Fibroblast of upper back skin (primary cell): ENCODE measurements around the gene SYT15B.
"Not testable (repeated sequence)": the region's sequence is repeated elsewhere in the genome, so short reads cannot be mapped to it uniquely, and the experiment has no call there.

Source experiments
- DNase-seq: peaks from one replicate; pipeline ENCODE4 v3.0.0-alpha.2; 2013

The SYT15B gene

DNA sequence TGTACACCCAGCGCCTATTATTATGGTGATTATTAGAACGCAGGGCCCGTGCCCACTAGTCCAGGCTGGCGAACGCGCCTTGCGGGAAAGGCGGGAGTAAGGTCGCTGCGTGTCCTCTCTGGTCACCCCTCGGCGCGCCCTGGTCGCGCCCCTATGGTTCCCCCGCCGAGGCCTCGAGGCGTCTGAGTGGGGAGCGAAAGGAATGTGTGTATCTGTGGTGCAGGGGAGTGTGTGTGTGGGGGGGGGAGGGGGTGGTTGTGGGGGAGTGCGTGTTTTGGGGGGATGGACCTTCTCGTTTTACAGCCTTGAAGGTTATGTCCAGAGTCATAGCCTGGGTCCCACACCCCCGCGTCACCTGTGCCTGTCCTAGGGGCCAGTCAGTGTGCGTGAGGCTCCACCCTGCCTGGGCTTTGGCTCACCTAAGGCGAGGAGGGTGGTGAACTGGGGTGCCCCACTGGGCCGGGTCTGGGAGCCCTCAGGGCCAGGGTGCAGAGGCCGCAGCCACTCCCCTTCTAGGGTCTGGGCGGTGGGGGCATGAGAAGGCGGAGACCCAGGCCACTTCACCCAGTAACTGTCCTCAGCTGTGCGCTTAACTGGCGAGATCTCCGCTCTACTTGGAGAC, at the start of gene SYT15B:
TSS of gene SYT15B (minus strand) at position 39 of the 622 bp plus-strand sequence. CDS start 952 bp downstream, outside the sequence.
- not testable (repeated sequence) for DNase-seq

DNA sequence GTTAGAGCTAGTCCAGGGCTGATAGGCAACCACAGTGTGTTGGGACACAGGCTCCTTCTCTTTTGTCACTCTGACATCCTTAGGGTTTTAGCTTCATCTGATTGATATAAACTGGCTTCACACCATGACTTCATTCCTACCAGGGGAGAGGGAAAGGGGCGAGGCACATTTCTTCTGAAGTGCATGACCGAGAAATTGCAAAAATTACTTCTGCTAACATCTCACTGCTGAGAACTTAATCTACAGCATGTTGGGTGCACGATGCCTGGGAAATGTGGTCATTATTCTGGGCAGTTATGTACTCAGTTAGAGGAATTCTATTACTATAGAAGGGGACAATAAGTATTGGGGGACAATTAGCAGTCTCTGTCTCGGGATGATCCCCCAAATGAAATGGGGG, 16.2 kb upstream of the SYT15B start:
- DNase-seq: not testable (repeated sequence)

DNA sequence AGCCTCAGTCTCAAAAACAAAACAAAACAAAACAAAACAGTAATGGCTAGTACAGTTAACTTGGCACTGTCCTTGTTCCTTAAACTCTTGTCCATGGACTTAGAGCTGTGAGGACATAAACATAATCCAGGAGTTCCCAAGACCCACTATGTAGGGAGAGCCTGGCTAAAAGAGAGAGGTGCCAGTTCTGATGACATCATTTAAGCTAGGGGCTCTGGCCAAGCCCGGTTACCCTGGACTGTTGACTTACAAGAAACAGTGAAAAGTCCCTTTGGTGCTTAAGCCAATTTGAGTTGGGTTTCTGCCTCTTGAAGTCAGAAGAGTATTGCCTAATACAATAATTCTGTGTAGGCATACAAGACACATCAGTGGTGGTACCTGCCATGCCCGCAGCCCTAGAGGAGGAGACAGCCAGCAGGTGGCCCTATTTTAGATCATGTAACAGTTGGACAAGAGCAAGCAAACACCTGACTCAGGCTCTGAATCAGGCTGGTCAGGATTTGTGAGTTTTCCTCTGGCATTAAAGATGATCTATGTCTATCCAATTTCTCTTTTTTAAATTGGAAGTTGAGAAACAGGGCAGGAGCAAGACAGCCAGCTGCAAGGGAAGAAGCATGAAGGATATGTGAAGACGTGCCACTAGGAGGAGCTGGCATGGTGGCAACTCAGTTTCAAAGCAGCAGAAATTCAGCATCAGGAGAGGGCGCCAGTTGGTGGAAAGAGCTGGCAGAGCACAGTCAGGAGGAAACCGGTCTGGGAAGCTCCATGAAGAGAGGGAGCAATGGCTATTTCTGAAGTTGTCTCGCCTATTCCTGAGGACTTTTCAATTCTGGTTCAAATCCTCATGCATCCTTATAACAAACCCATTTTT, 12.2 kb upstream of the SYT15B start:
- peak; percentile 51 for DNase-seq

DNA sequence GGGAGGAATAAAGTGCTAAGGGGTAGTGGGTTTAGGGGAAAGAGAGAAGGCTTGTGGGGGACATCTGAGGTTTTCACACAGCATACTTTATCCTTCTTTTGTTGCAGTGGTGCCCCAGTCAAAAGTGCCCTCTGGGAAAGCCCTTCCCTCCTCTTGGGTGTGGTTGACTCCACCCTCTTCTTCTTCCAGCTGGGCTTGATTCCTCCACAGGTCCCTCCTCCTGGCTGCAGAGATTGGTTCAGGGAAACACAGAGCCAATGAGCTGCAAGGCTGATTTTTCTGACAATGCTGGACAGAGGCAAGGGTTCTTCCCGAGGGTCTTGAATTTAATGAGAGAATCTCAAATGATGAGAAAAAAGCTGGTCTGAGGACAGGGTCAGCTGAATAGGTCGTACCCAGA, 7.4 kb upstream of the SYT15B start:
- DNase-seq: not testable (repeated sequence)

DNA sequence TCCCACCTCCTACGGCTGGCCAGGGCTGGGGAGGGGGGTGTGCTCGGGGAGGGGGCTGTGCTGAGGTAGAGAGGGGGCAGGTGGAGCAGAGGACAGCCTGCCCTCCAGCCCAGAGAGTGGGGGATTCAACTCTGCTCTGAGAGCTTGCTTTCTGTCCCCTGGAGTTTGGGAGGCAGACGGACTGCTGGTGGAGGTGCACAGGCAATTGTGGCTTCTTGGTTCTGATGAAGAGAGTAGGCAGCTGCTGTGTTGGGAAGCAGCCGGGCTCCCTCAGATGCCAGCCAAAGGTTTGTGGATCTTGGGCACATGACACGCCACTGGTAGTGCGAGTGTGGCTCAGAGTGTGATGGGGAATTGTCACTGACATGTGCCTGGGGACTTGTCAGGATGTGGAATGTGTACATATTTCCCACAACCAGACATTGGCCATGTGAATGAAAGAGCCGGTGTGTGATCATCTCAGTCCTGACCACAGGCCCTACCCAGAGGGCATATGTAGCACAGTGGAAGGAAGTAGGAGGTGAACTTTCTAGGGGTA, 5.3 kb upstream of the SYT15B start:
- DNase-seq: not testable (repeated sequence)

DNA sequence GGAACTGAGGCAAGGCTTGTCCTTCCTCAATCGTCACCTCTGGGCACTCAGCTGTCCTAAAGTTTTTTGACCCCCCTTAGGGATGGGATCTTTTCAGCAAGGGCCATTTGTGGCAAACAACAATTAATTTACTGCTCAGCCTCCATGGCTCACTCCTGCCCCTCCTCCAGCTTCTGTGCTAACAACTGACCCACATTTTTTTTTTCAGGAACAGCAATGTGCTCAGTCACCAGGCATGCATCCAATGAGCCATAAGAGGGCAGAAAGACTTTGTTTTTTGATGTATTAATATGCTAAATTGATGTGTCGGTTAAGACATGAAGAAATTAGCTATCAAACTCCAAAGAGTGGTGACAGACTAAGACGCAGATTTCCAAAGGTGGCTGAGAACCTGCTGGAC, 4.7 kb upstream of the SYT15B start:
- peak; percentile 75 for DNase-seq

DNA sequence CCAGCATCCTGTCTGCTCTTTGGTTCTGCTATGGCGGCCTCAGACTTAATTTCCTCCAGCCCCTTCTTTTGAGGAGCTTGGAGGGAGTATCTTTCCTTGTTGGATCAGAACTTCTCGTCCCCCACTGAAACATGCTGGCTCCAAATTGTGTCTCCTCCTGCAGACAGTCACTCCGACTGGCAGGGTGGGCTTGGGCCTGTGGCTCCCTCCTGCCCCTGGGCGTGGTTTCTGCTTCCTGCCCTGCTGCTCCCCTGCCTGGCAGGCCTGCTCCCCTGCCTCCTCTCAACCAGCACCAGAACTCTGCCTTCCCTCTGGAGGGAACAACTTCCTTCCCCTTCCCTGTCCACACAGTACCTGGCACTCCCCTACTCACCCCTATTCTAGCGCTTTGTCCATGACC, 3.8 kb upstream of the SYT15B start:
- not testable (repeated sequence) for DNase-seq

DNA sequence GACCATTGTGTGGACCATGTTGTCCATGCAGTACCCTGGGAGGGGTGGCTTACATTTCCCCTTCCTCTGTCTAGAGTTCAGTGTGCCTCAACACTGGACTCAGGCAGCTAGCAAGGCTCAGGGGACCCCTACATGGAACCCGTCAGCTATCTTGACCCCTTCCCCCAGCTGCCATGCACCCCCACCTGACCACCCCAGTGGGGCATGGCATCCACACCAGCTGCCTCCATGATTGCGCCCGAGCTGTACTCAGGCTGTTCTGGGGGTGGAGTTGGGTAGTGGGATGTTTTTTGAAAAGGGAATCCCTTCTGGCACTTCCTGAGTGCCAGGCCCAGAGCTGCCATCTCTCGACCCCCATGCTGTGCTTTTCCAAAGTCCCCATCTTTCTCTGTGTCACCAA, 1.8 kb upstream of the SYT15B start:
- DNase-seq: not testable (repeated sequence)

DNA sequence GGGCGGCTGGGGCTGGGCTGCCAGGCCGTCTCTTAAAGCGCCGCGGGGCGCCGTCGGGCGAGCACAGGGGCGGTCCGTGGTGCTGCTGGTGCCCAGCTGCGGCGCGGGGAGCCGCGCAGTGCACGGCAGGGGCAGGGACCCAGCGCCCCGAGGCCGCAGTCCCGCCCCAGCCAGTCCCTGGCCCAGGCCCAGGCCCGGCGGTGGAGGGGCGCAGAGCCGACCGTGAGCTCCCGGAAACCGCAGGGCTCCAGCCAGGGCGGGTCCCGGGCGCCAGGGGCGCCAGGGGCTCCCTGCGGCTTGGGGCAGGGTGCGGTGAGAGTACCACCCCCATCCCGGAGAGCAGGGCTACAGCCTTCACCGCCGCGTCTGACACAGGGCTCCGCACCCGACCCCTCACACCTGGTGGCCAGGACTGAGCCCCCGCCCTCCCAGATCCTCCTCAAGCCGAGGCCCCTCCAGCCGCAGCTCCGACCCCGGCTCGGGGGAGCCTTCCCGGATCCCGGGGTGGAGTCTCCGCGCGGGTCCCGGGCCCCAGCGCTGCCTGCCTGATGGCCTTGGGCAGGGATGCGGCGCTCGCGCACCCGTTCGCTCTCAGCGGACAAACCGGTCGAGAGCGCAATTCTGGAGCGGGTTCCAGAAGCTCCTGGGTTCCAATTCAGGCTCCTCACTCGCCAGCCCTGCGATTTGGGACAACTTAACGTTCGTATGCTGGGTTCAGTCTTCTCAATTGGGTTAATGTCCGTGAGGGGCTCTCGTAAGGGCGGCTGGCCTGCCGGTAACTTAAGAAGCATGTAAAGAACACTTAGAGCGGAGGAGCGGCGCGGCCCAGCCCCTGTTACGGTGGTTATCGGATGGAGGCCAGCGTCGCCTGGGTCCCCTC, 478 bp downstream of the SYT15B start:
- DNase-seq: peak; percentile 0

DNA sequence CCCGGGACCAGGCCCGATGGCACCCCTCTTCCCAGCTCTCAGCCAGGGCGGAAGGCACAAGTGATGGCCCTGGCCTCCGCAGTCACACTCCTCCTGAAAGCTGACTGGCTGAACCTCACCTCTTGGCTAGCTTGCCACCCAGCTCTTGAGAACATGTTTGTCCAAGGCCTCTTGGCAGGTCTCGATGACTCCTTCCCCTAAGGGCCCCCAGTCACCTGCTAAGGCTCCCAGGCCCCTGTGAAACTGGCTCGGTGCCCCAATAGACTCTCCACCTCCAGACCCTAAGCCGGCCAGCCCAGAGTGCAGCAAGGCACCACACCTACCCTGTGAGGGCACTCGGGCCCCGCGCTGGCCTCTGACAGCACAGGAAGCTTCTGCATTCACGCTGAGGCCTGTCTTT, 4.5 kb downstream of the SYT15B start:
- not testable (repeated sequence) for DNase-seq

DNA sequence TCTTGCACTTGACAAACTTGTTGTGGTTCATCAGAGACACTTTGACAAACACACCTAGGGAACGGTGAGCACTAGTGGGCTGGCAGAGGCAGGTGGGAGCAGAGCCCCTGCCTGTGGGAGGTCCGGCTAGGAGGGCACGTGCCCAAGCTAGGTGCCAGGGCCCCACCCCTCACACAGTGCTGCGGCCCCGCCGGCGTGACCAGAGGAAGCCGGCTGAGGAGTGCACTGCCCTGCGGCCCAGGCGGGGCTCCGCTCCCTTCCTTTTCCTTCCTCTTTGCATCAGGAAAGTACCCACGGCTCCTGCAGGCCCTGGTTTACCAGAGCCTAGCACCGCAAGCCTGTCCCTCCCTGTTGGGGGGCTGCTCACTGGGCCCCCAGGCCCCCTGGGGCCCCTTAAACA, 7.2 kb downstream of the SYT15B start:
- DNase-seq: not testable (repeated sequence)

DNA sequence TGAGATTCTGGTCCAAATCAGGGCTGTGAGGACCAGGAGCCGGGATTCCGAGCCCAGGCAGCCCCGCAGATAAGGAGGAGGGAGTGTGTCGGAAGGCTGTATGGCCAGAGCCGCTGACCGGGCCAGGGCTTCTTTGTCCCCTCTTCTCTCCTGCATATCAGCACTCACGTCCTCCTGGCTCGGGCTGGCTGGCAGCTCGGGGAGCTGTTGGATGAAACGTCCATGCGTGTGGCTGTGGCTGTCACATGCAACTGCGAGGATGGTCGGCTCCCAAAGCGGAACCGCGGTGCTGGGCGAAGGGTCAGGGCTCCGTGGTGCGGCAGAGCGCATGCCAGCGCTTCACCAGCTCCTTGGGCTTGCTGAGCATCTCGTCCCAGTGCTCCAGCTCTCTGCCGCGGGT, 9.5 kb downstream of the SYT15B start:
- not testable (repeated sequence) for DNase-seq

DNA sequence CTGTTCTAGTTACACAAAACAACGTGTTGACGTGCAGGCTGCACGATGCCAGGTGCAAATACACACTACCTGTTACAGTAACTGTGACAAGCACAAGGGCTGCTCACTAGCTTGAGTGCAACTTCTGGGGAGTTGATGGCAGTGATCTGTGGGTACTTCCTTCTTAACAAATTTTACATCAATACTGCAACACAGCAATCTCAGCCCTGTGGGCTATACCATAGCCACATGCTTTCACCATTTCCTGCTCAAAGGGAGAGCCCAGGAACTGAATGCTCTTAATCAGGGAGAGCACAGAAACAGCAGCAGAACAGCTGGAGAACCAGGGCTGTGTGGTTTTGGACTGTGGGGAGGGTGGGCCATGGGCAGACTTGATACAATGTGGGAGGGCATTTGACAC, 10.2 kb downstream of the SYT15B start:
- DNase-seq: not testable (repeated sequence)

DNA sequence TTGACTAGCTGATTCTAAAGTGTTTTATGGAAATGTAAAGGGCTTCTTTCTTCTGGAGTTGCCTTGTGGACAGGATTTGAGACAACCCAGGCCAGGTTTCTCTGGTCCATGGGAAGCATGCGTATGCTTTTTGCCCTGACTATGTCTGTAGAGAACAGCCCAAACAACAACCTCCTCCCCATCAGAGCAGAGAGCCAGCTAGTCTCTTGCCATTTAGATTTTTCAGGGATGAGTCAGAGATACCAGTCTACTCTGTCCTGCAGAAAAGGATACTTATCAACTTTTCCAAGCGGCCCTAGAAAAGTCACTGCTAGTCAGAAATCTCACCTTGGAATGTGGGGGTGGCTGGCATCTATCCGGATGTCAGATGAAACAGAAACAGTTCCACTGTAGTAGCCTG, 11.6 kb downstream of the SYT15B start:
- not testable (repeated sequence) for DNase-seq

DNA sequence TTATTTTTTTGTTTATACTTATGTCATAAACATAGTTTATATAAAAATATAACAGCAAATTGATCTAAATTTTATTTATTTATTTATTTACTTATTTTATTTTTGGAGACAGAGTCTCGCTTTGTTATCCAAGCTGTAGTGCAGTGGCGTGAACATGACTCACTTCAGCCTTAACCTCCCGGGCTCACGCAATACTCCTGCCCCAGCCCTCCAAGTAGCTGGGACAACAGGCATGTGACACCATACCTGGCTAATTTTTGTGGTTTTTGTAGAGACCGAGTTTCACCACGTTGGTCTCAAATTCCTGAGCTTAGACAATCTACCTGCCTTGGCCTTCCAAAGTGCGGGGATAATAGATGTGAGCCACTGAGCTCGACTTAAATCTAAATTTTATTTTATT, 13.0 kb downstream of the SYT15B start:
- DNase-seq: not testable (repeated sequence)

DNA sequence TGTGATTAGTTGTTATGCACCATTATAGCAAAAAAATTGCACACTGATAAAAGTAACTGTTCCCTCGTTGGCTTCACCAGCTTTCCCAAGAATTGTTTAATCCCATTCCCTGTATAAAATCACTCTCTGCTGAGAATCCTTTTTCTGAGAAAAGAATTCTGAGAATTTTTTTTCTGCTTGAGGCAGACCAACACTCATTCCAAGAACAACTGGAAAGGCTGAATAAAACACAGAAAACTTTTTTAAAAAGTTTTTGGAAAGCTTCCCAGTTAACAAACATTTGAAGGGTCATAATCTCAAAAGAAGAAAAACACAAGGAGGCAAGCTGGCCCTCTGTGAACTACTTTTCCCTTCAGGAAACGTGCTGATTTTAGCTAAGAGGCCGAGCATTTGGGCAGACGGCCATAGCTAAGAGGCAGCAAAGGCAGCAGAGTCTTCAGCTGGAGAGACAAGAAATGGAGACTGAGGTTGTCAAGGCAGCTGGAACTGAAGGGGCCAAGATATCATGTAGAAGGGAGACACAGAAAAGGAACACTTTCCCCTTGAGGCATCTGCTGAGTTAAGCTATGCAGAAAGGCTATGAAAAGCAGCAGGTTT, 16.5 kb downstream of the SYT15B start:
- peak; percentile 17 for DNase-seq

DNA sequence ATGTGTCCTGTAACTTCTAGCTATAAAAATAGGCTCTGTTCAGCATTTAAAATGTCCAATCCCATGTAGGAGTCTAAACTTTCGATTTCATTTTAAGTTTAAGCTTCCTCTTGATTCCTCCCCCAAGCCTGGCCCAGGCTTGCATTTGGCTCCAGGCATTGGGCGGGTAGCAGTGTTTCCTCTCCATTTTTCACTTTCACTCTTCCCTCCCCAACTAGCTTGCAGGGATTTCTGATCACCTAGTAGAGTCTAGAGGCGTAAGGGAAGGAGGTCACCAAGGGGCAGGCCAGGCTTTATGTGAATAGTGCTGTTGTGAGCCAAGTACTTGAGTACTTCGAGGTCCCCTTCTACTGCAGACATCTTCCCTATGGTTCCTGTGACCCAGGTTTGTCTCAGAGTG, 18.5 kb downstream of the SYT15B start:
- DNase-seq: not testable (repeated sequence)

DNA sequence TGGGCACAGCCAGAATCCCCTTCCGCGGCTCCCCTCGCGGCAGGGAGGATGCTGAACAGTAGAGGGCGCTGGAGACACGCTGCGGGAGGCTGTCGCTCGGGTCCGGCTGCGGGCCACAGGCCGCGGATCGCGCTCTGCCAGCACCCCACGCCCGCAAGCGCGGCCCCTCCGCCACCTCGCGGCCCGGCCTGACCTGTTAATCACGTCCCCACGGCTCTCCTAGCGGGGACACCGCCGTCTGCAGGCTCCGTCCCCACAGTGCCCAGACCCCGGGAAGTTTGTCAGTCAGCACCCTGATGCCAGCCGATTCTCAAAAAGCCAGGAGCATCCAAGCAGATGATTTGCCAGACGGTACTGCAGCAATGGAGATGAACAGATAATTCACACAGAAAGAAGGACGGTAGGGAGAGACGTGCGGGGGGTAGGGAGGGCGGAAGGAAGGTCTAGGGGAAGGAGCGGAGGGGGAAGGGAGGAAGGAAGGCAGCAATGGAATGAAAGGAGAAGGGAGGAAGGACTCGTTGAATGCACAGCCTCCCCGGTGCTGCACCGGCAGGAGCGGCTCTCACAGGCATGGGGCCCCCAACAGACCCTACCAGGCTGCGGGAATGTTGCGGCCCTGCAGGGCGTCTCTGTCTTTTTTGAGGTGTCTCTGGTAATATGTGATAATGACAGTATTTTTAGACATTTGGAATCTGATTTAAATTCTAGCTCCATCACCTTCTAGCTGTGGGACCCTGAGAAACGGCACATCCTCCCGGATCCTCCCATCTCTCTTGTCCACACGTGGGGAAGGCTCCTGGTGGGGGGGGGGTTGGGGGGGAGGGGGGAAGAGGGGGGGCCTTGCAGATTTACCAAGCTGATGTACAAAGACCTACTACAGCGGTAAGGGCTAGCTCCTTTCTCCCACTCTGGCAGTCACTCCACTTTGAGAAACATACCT, 19.5 kb downstream of the SYT15B start:
- peak; percentile 11 for DNase-seq

DNA sequence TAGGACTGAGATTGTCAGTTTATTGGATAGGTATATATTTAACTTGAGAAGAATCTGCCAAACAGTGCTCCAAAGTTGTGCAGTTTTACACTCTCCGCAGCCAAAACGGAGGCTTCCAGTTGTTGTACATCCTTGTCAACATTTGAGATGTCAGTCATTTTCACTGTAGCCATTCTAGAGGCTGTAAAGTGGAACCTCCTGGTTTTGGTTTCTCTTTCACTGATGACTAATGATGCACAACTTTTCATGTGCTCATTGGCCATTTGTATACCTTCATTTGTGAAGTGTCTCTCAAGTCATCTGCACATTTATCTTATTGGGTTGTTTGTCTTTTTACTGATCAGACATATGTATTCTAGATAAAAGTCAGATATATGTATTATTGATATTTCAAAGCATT, 22.5 kb downstream of the SYT15B start:
- DNase-seq: not testable (repeated sequence)

DNA sequence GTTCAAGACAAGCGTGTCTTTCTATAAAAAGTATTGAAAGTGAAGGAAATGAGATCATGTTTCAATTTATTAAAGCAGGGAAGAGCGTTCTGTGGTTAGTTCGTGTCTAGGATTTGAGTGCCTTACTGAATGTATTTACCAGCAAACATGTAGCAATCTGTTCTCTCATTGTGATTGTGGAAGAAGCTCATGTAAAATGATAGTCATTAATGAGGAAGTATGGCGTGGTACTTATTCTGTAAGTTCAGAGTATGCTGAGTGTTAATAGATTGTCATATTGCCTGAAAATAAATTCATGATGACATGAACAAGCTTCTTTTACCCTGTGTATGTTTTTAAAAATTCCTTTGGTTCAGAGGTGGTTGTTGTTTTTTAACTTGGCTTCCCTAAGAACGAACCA, 32.5 kb downstream of the SYT15B start:
- not testable (repeated sequence) for DNase-seq

DNA sequence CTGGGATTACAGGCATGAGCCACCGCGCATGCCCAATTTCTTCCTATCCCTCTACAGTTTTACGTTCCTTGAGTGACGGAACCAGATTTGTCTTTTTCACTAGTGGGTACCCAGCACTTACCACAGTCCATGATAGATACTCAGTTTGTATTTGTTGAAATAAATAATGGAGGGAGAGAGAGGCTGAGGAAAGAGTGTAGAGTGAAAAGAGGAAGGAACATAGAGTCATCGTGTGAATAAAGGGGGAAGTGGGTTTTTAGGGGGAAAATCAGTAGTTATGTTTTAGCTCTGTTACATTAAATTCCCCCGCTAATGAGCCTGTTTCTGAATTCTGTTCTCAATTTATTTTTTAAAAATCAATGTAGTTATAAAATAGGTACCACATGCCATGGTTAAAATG, 37.7 kb downstream of the SYT15B start:
- DNase-seq: not testable (repeated sequence)
